SJSA1 (cell line): ENCODE measurements around the gene SDHC. TPM values are rescaled to one million over a fixed set of nuclear protein-coding genes. Genes with fewer than 3 reads are reported as not detected.
"Not testable (repeated sequence)": the region's sequence is repeated elsewhere in the genome, so short reads cannot be mapped to it uniquely, and the experiment has no call there.

Source experiments
- DNase-seq, 2 experiments: peaks; one replicate each; pipeline ENCODE4 v3.0.0-alpha.2; 2015 to 2020; ENCODE audit warnings: low spot score in 2 of 2, low read depth in 1 of 2
- H3K27ac ChIP-seq: fragments of 250-450 bp; sonication (Bioruptor Pico); 2 replicates; pipeline ENCODE4 v1.5.1; 2020; ENCODE audit warnings: mild to moderate bottlenecking, moderate library complexity
- H3K27me3 ChIP-seq: fragments of 250-450 bp; sonication (Bioruptor Pico); replicated peaks from 2 replicates; pipeline ENCODE4 v1.5.1; 2020; ENCODE audit warnings: mild to moderate bottlenecking, moderate library complexity
- H3K36me3 ChIP-seq: fragments of 250-450 bp; sonication (Bioruptor Pico); 2 replicates; pipeline ENCODE4 v1.5.1; 2020; ENCODE audit warnings: mild to moderate bottlenecking
- H3K4me1 ChIP-seq: fragments of 250-450 bp; sonication (Bioruptor Pico); replicated peaks from 2 replicates; pipeline ENCODE4 v1.6.1; 2021; ENCODE audit warnings: mild to moderate bottlenecking
- H3K4me3 ChIP-seq: fragments of 250-450 bp; sonication (Bioruptor Pico); 2 replicates; pipeline ENCODE4 v1.5.1; 2020; ENCODE audit warnings: mild to moderate bottlenecking
- H3K9me3 ChIP-seq: fragments of 250-450 bp; sonication (Bioruptor Pico); replicated peaks from 2 replicates; pipeline ENCODE4 v1.5.1; 2020; ENCODE audit warnings: mild to moderate bottlenecking
- total RNA-seq: library from RNA; depleted of rRNA; stranded (reverse); fragments of >200 nt; shearing (Covaris generic); gene quantifications from 2 replicates; pipeline ENCODE4 v1.2.3, GENCODE V29; 2014; rRNA removed

The SDHC gene
- total RNA-seq, 1 experiment from 2014 or later, result 20.3 TPM

- no peaks in the 10 kb centered on the region for H3K36me3 ChIP-seq
- H3K9me3 ChIP-seq, result 0 out of 2 replicates have a peak, but pooled peaks cover 3% of the 10 kb centered on the region
- peaks cover 18% of the 10 kb centered on the region for H3K4me1 ChIP-seq
- no peaks in the 10 kb centered on the region for H3K27me3 ChIP-seq
- DNase-seq, result no peak
- no peak overlapping the region for H3K27ac ChIP-seq
- no peak overlapping the region for H3K4me3 ChIP-seq
Measured at GRCh38 chr1:161402446-161402845, 88.3 kb downstream of the SDHC start.

- Histone ChIP-seq H3K27me3 (no peaks in the 10 kb centered on the region), H3K36me3 (no peaks in the 10 kb centered on the region), H3K4me3 (no peak overlapping the region), H3K4me1 (peaks cover 3% of the 10 kb centered on the region; the same call in 1 of the 2 replicates), H3K27ac (no peak overlapping the region), H3K9me3 (no peaks in the 10 kb centered on the region)
- no peak for DNase-seq
Measured at GRCh38 chr1:161404051-161404597, 89.9 kb downstream of the SDHC start.

DNA sequence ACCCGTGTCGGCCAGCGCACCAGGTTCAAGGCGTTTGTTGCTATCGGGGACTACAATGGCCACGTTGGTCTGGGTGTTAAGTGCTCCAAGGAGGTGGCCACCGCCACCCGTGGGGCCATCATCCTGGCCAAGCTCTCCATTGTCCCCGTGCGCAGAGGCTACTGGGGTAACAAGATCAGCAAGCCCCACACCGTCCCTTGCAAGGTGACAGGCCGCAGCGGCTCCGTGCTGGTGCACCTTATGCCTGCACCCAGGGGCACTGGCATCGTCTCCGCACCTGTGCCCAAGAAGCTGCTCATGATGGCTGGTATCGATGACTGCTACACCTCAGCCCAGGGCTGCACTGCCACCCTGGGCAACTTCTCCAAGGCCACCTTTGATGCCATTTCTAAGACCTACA, 92.4 kb downstream of the SDHC start:
- H3K4me1 ChIP-seq, H3K36me3 ChIP-seq, H3K4me3 ChIP-seq: not testable (repeated sequence)

GRCh38 chr1:161407451-161407985, 93.3 kb downstream of the SDHC start:
- Histone ChIP-seq H3K4me3 (no peak overlapping the region), H3K27ac (no peak overlapping the region), H3K36me3 (no peaks in the 10 kb centered on the region), H3K9me3 (no peaks in the 10 kb centered on the region), H3K27me3 (no peaks in the 10 kb centered on the region), H3K4me1 (no peaks in the 10 kb centered on the region)
- DNase-seq, result no peak

More for the DNA sequence above, 92.4 kb downstream of the SDHC start:
- H3K27me3 ChIP-seq, DNase-seq, H3K9me3 ChIP-seq, H3K27ac ChIP-seq: not testable (repeated sequence)

- Histone ChIP-seq H3K36me3 (no peaks in the 10 kb centered on the region), H3K27me3 (no peaks in the 10 kb centered on the region), H3K4me1 (no peaks in the 10 kb centered on the region), H3K9me3 (no peaks in the 10 kb centered on the region), H3K27ac (no peak overlapping the region), H3K4me3 (no peak overlapping the region)
- no peak for DNase-seq
Measured at GRCh38 chr1:161408429-161409052, 94.4 kb downstream of the SDHC start.

DNA sequence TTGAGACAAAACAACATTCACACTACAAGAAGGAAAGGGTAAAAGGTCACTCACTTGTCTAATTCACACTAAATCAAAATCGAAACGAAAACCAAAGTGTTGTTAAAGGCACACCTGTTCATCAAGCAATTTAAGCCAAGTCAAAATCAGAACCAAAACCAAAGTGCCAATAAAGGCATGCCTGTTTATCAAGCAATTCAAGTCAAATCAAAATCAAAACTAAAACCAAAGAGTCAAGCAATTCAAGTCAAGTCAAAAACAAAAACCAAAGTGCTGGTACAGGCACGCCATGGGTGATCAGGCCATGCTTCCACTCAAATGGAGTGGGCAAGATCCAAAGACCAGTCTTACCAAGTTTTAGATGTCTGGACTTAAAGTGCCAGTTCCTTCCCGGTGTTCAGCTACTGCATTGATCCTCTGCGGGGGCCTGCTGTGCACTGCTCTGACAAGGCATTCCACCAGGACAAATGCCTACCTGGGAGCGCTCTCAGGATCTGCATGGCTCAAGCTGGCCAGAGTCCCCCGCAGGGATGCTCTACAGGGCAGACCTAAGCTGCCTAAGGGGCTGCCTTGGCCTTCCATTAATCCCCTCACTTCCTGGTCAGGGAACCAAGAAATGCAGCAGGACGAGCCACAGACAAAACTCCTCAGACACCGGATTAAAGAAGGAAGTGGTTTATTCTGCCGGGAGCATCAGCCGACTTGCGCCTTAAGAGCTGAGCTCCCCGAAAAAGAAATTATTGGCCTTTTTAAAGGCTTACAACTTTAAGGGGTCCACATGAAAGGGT, 95.9 kb downstream of the SDHC start:
- H3K9me3 ChIP-seq, DNase-seq, H3K27ac ChIP-seq, H3K27me3 ChIP-seq, H3K36me3 ChIP-seq, H3K4me3 ChIP-seq, H3K4me1 ChIP-seq: not testable (repeated sequence)

DNA sequence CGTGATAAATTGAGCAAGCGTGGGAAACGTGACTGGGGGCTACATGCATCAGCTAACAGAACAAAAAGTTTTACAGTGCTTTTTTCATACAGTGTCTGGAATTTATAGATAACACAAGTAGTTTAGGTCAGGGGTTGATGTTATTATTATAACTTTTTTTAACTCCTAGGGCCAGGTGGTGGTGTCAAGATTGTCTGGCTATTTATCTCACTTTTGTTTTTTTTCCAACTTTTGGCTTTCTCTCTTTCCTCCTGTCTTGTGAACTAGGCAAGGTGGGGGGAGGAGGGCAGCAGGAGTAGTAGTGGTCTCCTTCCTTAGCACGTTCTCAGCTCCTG, 96.4 kb downstream of the SDHC start:
- not testable (repeated sequence) for H3K27ac ChIP-seq, H3K36me3 ChIP-seq, H3K4me1 ChIP-seq, H3K27me3 ChIP-seq, H3K4me3 ChIP-seq, H3K9me3 ChIP-seq, DNase-seq

Other genes with a start within 250 kb of the SDHC start
- gene ARHGAP30, start 244.5 kb upstream of the SDHC start, total RNA-seq, result not detected in 2 replicates
- 0.21 TPM in 1 of 2 replicates, not detected in the other for gene NECTIN4, start 224.8 kb upstream of the SDHC start, total RNA-seq
- not detected in 2 replicates for gene KLHDC9, start 216.0 kb upstream of the SDHC start, total RNA-seq
- gene PFDN2, start 196.3 kb upstream of the SDHC start, total RNA-seq, result 116 and 194 TPM in 2 replicates
- gene NIT1, start 196.3 kb upstream of the SDHC start, total RNA-seq, result 16.9 and 19.6 TPM in 2 replicates
- gene DEDD, start 181.7 kb upstream of the SDHC start, total RNA-seq, result 16.9 and 26.3 TPM in 2 replicates
- 60.4 and 105 TPM in 2 replicates for gene UFC1, start 160.4 kb upstream of the SDHC start, total RNA-seq
- gene USP21, start 154.9 kb upstream of the SDHC start, total RNA-seq, result 3.7 and 4.8 TPM in 2 replicates
- 8.9 and 27.7 TPM in 2 replicates for gene PPOX, start 148.0 kb upstream of the SDHC start, total RNA-seq
- gene B4GALT3, start 136.9 kb upstream of the SDHC start, total RNA-seq, result 32.9 and 37.0 TPM in 2 replicates
- gene ADAMTS4, start 115.3 kb upstream of the SDHC start, total RNA-seq, result not detected in 2 replicates
- 76.2 and 84.7 TPM in 2 replicates for gene NDUFS2, start 112.0 kb upstream of the SDHC start, total RNA-seq
- gene FCER1G, start 99.1 kb upstream of the SDHC start, total RNA-seq, result 1.1 TPM in 1 of 2 replicates, not detected in the other
- not detected in 2 replicates for gene APOA2, start 90.8 kb upstream of the SDHC start, total RNA-seq
- 8.4 and 9.4 TPM in 2 replicates for gene TOMM40L, start 88.3 kb upstream of the SDHC start, total RNA-seq
- gene NR1I3, start 76.2 kb upstream of the SDHC start, total RNA-seq, result not detected in 2 replicates
- not detected in 2 replicates for gene PCP4L1, start 55.6 kb upstream of the SDHC start, total RNA-seq
- gene MPZ, start 4.4 kb upstream of the SDHC start, total RNA-seq, result not detected in 2 replicates
- not detected in 2 replicates for gene CFAP126, start 53.5 kb downstream of the SDHC start, total RNA-seq
- gene FCGR2A, start 191.1 kb downstream of the SDHC start, total RNA-seq, result 0.18 and 0.28 TPM in 2 replicates
- 0.06 and 0.18 TPM in 2 replicates for gene HSPA6, start 210.2 kb downstream of the SDHC start, total RNA-seq
- not detected in 2 replicates for gene FCGR3A, start 235.4 kb downstream of the SDHC start, total RNA-seq